CMK (cell line): ENCODE results near the gene FDX1.

ENCODE experiments used
- DNase-seq: peaks from one replicate; pipeline ENCODE4 v3.0.0-alpha.2; 2010; ENCODE audit warnings: low read depth

Gene FDX1

GRCh38 chr11:110468121-110468520, 38.4 kb downstream of the FDX1 start:
- DNase-seq: no peak

GRCh38 chr11:110469127-110469526, 39.4 kb downstream of the FDX1 start:
- DNase-seq: no peak

- no peak for DNase-seq
Observed at GRCh38 chr11:110470716-110471115, 41.0 kb downstream of the FDX1 start.

GRCh38 chr11:110471371-110471770, 41.6 kb downstream of the FDX1 start:
- DNase-seq: no peak

DNA sequence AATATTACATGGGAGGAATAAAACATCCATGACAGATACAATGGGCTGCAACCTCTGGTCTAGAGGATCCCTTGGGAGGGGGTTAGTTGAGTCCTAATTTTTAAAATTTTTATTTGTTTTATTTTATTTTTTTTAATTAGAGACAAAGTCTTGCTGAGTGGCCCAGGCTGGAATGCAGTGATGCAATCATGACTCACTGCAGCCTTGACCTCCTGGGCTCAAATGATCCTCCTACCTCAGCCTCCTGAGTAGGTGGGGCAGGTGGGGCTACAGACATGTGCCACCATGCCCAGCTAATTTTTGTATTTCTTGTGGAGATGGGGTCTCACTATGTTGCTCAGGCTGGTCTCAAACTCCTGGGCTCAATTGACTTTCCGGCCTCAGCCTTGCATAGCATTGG, 43.1 kb downstream of the FDX1 start:
- no peak for DNase-seq

GRCh38 chr11:110473706-110474105, 44.0 kb downstream of the FDX1 start:
- no peak for DNase-seq

DNA sequence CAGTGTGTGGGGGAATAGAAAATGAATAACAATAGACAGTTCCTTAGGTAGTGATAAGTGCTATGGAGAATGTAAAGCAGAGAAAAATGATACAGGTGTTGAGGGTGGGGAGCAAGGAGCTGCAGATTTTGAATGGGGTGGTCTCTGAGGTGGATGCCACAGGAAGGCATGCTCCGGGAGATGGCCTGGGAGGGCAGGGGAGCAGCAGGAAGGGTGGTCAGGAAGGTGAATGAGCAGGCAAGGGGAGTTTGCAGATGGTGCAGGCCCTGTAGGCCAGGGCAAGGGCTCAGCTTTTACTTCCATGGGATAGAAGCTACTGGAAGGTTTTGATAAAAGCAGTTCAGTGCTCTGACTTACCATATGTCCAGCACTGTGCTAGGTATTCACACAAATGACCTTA, 44.8 kb downstream of the FDX1 start:
- no peak for DNase-seq

DNA sequence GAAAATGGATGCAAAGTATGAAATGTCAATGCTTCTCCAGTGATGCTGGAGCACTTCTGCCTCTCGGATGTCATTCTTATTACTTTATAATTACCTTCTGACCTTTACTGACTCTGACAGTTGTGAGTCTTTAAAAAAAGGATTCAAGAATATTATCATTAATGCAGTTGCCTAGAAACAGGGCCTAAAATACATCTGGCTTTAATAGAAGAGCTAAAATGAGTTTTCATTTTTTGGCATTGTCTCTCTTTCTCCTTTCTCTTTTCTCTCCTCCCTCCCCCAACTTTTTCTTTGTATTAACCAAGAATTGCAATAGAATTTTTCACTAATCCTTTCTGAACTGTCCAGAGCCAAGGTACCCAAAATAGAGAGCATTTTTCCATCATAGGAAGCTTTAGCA, 45.9 kb downstream of the FDX1 start:
- no peak for DNase-seq

- no peak for DNase-seq
Observed at GRCh38 chr11:110478410-110478809, 48.7 kb downstream of the FDX1 start.

DNA sequence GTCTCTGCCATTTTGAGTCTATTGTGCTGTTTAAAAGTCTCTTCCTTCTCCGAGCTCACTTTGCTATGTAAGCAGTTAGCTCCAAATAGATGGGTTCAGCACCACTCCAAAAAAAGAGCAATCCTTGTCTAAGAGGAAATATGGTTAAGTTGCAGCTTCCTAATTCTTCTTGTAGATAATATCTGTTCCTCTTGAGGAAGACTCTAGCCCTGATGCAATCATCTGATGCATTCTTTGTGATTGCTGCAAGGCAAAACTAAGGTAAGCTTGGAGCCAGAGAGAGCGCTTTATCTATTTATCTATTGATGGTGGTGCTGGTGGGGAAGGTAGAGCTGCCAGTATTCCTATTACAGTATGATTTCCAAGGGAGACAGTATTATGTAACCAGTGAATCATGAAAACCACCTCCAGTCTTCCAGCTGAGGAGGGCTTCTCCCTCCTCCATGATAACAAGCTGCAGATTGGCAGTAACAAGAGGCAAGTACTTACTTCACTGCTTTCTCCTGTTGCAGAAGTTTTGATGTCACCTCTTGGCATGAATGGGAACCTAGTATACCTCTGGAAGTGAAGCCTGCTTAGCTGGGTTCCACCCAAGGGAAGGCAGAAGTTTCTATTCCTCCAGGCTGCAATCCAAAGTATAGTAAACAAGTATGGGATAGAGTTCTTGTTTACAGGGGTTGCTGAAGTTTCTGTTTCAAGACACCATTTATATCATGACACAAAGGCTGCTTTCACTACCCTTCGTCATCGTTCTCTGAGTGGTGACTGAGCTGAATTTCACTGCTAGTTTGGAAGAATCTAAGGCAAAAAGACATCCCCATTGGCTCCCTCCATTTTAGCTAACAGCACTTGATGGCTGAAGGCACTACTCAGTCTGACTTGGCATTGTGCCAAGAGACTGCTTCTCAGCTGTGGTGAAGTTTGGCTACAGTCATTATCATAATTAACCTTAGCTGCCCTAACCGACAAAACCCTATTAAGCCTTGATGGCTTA, 49.7 kb downstream of the FDX1 start:
- no peak for DNase-seq

DNA sequence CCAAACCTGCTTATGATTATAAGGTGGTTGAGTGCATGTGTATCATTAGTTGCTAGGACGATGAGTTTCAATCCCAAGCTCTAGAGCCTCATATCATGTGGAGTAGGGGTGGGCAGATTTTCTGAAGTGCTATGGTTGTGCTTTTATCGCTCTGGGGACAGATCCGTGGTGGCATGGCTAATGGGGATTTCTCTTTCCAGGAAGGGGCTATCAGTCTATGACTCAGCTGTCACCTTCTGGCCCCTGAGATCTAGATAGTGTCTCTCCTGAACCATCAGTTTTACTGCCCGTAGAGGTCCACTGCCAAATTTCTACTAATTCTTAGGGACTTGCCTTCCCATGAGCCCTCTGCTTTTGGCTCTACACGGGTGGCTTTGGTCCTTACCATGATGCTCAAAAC, 51.8 kb downstream of the FDX1 start:
- DNase-seq: no peak

DNA sequence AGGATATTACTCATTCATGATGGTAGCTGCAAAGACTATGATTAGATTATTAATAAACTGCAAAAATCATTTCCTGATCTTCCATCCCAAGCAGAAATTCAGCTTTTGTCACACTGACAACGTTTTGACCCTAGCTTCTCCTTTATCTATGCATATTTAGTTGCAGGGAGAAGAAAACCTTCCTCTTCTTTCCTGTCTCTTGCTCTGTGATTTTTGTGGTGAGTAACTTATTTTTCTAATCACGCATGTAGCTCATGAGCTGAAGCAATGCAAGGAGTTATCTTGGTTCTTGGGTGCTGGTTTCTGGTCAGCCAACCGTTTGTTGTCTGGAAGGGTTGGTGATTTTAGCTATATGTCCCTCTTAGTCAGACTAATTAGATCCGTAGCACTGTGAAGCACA, 56.4 kb downstream of the FDX1 start:
- no peak for DNase-seq

GRCh38 chr11:110488446-110488845, 58.7 kb downstream of the FDX1 start:
- DNase-seq: no peak

DNA sequence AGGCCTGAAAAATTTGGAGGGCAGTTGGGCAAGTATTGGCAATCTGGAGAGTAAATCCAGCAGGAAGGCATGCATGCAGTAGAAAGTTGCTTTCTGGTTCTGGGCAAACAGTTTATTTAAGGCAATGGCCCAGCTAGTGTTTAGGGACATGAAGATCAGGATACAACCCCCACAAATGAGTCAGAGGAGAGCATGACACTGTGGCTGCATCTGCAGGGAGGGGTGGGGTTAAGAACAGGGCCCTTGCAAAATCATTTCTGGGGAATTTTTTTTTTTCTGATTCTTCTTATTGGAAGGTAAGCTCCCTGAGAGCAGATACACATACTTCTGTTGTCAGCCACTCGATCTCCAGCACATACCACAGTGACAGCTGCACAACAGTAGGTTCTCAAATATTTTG, 61.1 kb downstream of the FDX1 start:
- no peak for DNase-seq

GRCh38 chr11:110491577-110492320, 62.0 kb downstream of the FDX1 start:
- no peak for DNase-seq

GRCh38 chr11:110492321-110492685, 62.6 kb downstream of the FDX1 start:
- no peak for DNase-seq

DNA sequence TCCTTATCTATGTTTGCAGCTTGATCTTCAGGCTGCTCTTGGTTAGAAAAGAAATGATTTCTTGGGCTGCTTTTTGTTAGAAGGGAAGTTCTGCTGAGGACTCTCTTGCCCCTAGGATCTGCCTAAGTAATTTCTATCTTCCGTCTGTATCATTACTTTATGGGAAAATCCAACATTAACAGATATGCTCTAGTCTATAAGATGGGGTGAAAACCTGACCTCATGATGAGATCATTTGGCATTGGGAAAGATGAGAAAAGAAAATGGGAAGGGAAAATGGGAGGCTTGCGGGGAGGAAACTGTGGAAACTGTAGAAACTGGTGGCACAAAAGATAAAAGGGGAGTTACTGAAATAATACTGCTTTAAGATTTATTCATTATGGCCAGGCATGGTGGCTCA, 63.6 kb downstream of the FDX1 start:
- DNase-seq: no peak

DNA sequence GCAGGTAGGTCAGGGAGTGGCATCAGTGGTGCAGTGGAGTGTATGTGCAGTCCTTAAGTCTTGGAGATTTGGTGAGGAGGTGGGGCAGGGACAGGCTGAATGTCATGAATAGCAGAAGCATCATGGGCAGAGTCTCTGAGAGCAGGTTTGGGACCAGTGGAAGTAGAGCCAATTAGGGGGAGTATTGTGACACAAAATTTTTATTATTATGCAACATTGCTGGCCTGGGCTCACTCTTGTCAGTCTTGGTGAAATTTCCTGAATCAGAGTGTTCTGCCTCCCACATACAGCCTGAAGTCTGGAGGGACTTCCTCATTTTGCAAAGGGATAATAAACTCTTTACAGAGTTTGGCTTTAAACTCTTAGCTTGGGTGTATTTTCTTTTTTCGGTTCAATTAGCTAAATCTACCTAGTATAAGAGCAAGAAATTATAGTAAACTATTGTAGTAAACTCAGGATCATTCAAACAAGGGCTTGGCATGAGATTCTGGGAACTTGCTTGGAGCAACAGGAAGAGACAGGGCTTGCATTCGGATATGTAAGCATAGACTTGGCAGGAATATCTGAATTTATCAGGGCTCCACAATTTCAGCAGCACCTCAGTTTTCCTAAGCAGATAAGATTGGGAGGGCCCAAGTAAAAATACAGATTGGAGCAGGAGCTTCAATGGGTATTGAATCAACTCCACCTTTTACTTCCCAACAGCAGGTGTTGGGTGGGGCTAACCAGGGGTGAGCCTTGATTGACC, 67.7 kb downstream of the FDX1 start:
- no peak for DNase-seq

DNA sequence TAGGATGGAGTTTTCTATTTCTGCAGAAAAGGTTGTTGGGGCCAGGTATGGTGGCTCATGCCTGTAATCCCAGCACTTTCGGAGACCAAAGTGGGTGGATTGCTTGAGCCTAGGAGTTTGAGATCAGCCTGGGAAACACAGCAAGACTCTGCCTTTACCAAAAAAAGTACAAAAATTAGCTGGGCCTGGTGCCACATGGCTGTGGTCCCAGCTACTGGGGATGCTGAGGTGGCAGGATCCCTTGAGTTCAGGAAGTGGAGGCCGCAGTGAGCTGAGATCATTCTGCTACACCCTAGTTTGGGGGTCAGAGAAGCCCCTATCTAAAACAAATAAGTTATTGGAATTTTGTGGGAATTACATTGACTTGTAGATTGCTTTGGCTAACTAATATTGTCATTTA, 71.7 kb downstream of the FDX1 start:
- DNase-seq: no peak

DNA sequence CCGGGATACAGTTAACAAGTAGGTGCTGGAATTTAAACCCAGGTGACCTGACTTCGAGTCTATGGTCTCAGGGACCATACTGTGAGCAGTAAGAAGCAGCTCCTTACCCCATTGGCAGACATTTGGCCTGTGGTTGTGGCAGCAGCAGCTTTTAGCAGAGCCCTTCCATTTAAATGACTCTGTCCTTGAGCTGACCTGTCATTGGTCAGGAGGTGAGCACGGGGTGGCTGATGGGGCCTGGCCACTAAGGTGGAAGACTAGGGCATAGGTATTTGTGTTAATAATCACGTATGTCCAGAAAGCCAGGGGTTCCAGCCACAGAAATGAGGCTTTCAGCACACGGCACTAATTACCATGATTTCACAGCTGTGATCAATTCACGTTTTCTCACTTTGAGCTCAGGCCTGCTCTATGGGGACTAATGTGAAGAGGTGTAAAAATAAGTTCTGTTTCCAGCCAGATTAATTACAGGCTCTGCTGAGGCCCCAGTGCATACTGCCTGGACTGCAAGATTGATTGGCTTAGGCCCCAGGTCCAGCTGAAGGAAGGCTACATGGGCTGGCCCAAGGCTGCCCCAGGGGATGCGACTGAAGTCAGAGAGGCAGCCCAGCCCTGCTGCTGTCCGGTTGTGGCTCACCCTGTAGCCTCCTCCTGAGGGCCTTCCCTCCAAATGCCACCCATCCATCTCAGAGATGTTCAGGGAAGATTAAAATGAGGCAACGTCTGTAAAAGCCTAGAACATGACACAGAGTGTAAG, 76.0 kb downstream of the FDX1 start:
- no peak for DNase-seq

DNA sequence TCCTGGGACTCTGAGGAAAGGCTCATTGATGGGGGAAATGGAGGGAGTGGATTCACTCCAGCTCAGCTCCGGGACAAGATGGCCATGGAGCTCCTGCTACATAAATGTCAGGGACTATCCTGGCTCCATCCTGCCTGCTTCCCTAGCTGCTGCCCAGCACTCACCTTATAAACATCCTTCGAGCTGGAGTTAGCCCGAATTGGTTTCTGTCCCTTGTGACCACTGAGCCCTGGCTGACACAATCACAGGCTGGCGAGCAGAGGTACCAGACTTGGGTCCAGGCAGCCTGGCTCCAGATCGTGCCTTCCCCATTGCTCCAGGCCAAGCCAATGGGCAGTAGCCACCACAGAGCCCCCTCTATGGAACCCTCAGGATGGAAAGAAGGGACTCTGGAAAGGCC, 77.6 kb downstream of the FDX1 start:
- no peak for DNase-seq

GRCh38 chr11:110508786-110509185, 79.0 kb downstream of the FDX1 start:
- DNase-seq: no peak
